SK-N-SH (cell line): Measurements from ENCODE around the gene TTC6. TPM values are rescaled to one million over a fixed set of nuclear protein-coding genes. Genes with fewer than 3 reads are reported as not detected.

Experiments used
- CTCF ChIA-PET: fragments of 300-600, 350-600 bp; formaldehyde crosslinking; extraction: SDS; loops from one replicate; lab custom pipeline; 2021; lab: Yijun Ruan, JAX
- POLR2A ChIA-PET: fragments of 350-600 bp; sonication (Branson Sonifier 250); formaldehyde crosslinking; extraction: SDS; loops from one replicate; lab custom pipeline; 2020; ENCODE audit warnings: antibody characterized with exemption, inconsistent platforms; lab: Yijun Ruan, JAX
- DNase-seq: peaks from one replicate; pipeline ENCODE4 v3.0.0; 2012
- H2AFZ ChIP-seq: fragments of 200-600 bp; sonication (generic); 2 replicates; pipeline ENCODE4 v1.8.1; 2016; ENCODE audit warnings: antibody characterized with exemption, mild to moderate bottlenecking, low read depth
- H3F3A ChIP-seq: fragments of 200-600 bp; sonication (generic); replicated peaks from 2 replicates; pipeline ENCODE3; 2016; ENCODE audit warnings: antibody characterized with exemption, mild to moderate bottlenecking; ENCODE audit not compliant: insufficient read depth
- H3K27ac ChIP-seq, 2 experiments: fragments of 200-500 bp in 1 of 2; fragments of 200-600 bp in 1 of 2; sonication (Bioruptor generic) in 1 of 2; sonication (generic), shearing (Covaris generic) in 1 of 2; 2 replicates each; pipeline versions ENCODE4 v1.5.1 to v1.6.1; 2014 to 2016; ENCODE audit warnings: low read depth in 2 of 2, inconsistent platforms in 1 of 2, low read length in 1 of 2, mild to moderate bottlenecking in 1 of 2, mixed read lengths in 1 of 2
- H3K27me3 ChIP-seq: fragments of 200-600 bp; sonication (generic), shearing (Covaris generic); 2 replicates; pipeline ENCODE4 v1.6.1; 2016; ENCODE audit warnings: mixed run types; ENCODE audit not compliant: insufficient read depth
- H3K36me3 ChIP-seq, 2 experiments: fragments of 200-500 bp in 1 of 2; fragments of 200-600 bp in 1 of 2; sonication (Bioruptor generic) in 1 of 2; sonication (generic) in 1 of 2; replicated peaks in 1 of 2; 2 replicates each; pipeline versions ENCODE3 to v1.5.1; 2014 to 2016; ENCODE audit warnings: low read length in 1 of 2, mild to moderate bottlenecking in 1 of 2; ENCODE audit not compliant: insufficient read depth in 2 of 2, control insufficient read depth in 1 of 2
- H3K4me1 ChIP-seq, 2 experiments: fragments of 200-500 bp in 1 of 2; fragments of 200-600 bp in 1 of 2; sonication (Bioruptor generic) in 1 of 2; sonication (generic), shearing (Covaris generic) in 1 of 2; 2 replicates each; pipeline versions ENCODE4 v1.5.1 to v1.6.1; 2014 to 2016; ENCODE audit warnings: low read depth in 1 of 2, low read length in 1 of 2, mixed run types in 1 of 2; ENCODE audit not compliant: insufficient read depth in 2 of 2, control insufficient read depth in 1 of 2
- H3K4me2 ChIP-seq: fragments of 200-600 bp; sonication (generic), shearing (Covaris generic); 2 replicates; pipeline ENCODE4 v1.6.1; 2017; ENCODE audit warnings: mixed run types
- H3K4me3 ChIP-seq, 2 experiments: fragments of 200-500 bp in 1 of 2; fragments of 200-600 bp in 1 of 2; sonication (Bioruptor generic) in 1 of 2; sonication (generic), shearing (Covaris generic) in 1 of 2; 2 replicates each; pipeline versions ENCODE4 v1.5.1 to v1.8.1; 2014 to 2016; ENCODE audit warnings: low read depth in 2 of 2, inconsistent platforms in 1 of 2, low read length in 1 of 2, mild to moderate bottlenecking in 1 of 2, mixed read lengths in 1 of 2, moderate library complexity in 1 of 2
- H3K79me2 ChIP-seq: fragments of 200-600 bp; sonication (generic); 2 replicates; pipeline ENCODE4 v1.8.1; 2017; ENCODE audit warnings: mild to moderate bottlenecking; ENCODE audit not compliant: insufficient read depth
- H3K9ac ChIP-seq: fragments of 200-600 bp; sonication (generic); 2 replicates; pipeline ENCODE4 v1.6.1; 2017; ENCODE audit warnings: mixed run types
- H3K9me2 ChIP-seq: fragments of 200-600 bp; sonication (generic); 2 replicates; pipeline ENCODE4 v1.6.1; 2017; ENCODE audit warnings: mixed run types
- H3K9me3 ChIP-seq: fragments of 200-600 bp; sonication (generic); 2 replicates; pipeline ENCODE4 v1.6.1; 2017; ENCODE audit warnings: mixed run types, mild to moderate bottlenecking, moderate library complexity
- H4K20me1 ChIP-seq: fragments of 200-600 bp; sonication (generic); 2 replicates; pipeline ENCODE4 v1.6.1; 2017; ENCODE audit warnings: mild to moderate bottlenecking, mixed run types; ENCODE audit not compliant: insufficient read depth
- CHD2 ChIP-seq: fragments of 150-350 bp; IDR thresholded peaks from 2 replicates; pipeline ENCODE4 v1.6.1; 2018; ENCODE audit warnings: low read length; ENCODE audit not compliant: partially characterized antibody
- CTCF ChIP-seq: fragments of 200-600 bp; sonication (generic); IDR thresholded peaks from 2 replicates; pipeline ENCODE4 v1.6.1; 2017; ENCODE audit warnings: antibody characterized with exemption, mild to moderate bottlenecking, moderate library complexity
- ELF1 ChIP-seq: IDR thresholded peaks from 2 replicates; pipeline ENCODE4 v1.4.0; 2012
- EP300 ChIP-seq, 2 experiments: IDR thresholded peaks; 2 replicates each; pipeline versions ENCODE4 v1.4.0 to v1.6.1; 2012; ENCODE audit warnings: borderline replicate concordance in 1 of 2, low read depth in 1 of 2, low read length in 1 of 2
- FOSL2 ChIP-seq: IDR thresholded peaks from 2 replicates; pipeline ENCODE4 v1.4.0; 2012; ENCODE audit warnings: low read depth, mild to moderate bottlenecking, moderate library complexity, borderline replicate concordance
- GATA2 ChIP-seq: sonication (generic); formaldehyde crosslinking; IDR thresholded peaks from 2 replicates; pipeline ENCODE4 v1.5.0; 2020; ENCODE audit warnings: mild to moderate bottlenecking, missing genetic modification reagents
- NFIC ChIP-seq: IDR thresholded peaks from 2 replicates; pipeline ENCODE4 v1.4.0; 2012; ENCODE audit warnings: borderline replicate concordance
- NRF1 ChIP-seq: IDR thresholded peaks from 2 replicates; pipeline ENCODE4 v1.6.1; 2012; ENCODE audit warnings: low read depth, mild to moderate bottlenecking, low read length
- POLR2AphosphoS5 ChIP-seq: IDR thresholded peaks from 2 replicates; pipeline ENCODE4 v1.6.1; 2012; ENCODE audit warnings: low read depth, low read length
- RCOR1 ChIP-seq: fragments of 150-350 bp; IDR thresholded peaks from 2 replicates; pipeline ENCODE4 v1.6.1; 2017; ENCODE audit warnings: antibody characterized with exemption, low read length
- REST ChIP-seq: IDR thresholded peaks from 2 replicates; pipeline ENCODE4 v1.6.1; 2012; ENCODE audit warnings: mild to moderate bottlenecking, low read depth, low read length, moderate library complexity
- RXRA ChIP-seq: IDR thresholded peaks from 2 replicates; pipeline ENCODE4 v1.4.0; 2012; ENCODE audit warnings: low read depth, mild to moderate bottlenecking, borderline replicate concordance
- SIN3A ChIP-seq: IDR thresholded peaks from 2 replicates; pipeline ENCODE4 v1.6.1; 2012; ENCODE audit warnings: low read depth, mild to moderate bottlenecking, low read length, moderate library complexity, borderline replicate concordance
- SMC3 ChIP-seq: IDR thresholded peaks from 2 replicates; pipeline ENCODE4 v1.6.1; 2012; ENCODE audit warnings: low read depth, low read length, improper control_type of control experiment
- TAF1 ChIP-seq: IDR thresholded peaks from 2 replicates; pipeline ENCODE4 v1.6.1; 2012; ENCODE audit warnings: low read depth, mild to moderate bottlenecking, low read length, moderate library complexity, borderline replicate concordance
- TEAD4 ChIP-seq: IDR thresholded peaks from 2 replicates; pipeline ENCODE4 v1.4.0; 2012; ENCODE audit warnings: mild to moderate bottlenecking, borderline replicate concordance; ENCODE audit not compliant: insufficient read depth
- WGBS: methylation state at CpG from one replicate; pipeline ENCODE4 v1.1.6; 2017; ENCODE audit warnings: low lambda C conversion rate; 5-methylcytosine and 5-hydroxymethylcytosine counted together
- polyA plus RNA-seq, 3 experiments: library from polyadenylated mRNA; depleted of rRNA; stranded (reverse); fragments of >200 nt; gene quantifications; 2 replicates each; pipeline ENCODE4 v1.2.3, GENCODE V29; 2012

TTC6 gene
- polyA plus RNA-seq, 1 of the 3 experiments (the other 2 are of a cell fraction): not detected

- no peak for TF ChIP-seq SIN3A
Observed at GRCh38 chr14:37565550-37565949, 29.9 kb upstream of the TTC6 start (continued).

GRCh38 chr14:37566811-37567371 lies 28.5 kb upstream of the TTC6 start:
- ChIA-PET CTCF (no interaction called here), POLR2A (no interaction called here)
- no peaks in the 10 kb centered on the region for H3F3A ChIP-seq
- no peak overlapping the region for H3K9ac ChIP-seq
- H2AFZ ChIP-seq: no peak overlapping the region
- no peak overlapping the region for H3K4me3 ChIP-seq
- H3K4me2 ChIP-seq: no peak overlapping the region
- H3K27ac ChIP-seq: no peak overlapping the region
- no peaks in the 10 kb centered on the region for H3K4me1 ChIP-seq
- H3K27me3 ChIP-seq: no peaks in the 10 kb centered on the region
- H3K9me2 ChIP-seq: no peaks in the 10 kb centered on the region
- no peaks in the 10 kb centered on the region for H3K36me3 ChIP-seq
- no peaks in the 10 kb centered on the region for H4K20me1 ChIP-seq
- 0% methylated on average over 3 of the region's 3 CpGs for WGBS
- TF ChIP-seq SIN3A: no peak
- TF ChIP-seq RXRA: no peak
- TF ChIP-seq NRF1: no peak
- no peak for TF ChIP-seq GATA2 (CRISPR knock-in tag)
- TF ChIP-seq ELF1: no peak
- TF ChIP-seq CHD2: no peak
- TF ChIP-seq CTCF: no peak
- no peak for TF ChIP-seq SMC3
- TF ChIP-seq TEAD4: no peak
- TF ChIP-seq REST: no peak
- TF ChIP-seq POLR2AphosphoS5: no peak
- H3K9me3 ChIP-seq: no peaks in the 10 kb centered on the region
- H3K79me2 ChIP-seq: no peaks in the 10 kb centered on the region
- no peak for DNase-seq

- CTCF ChIA-PET: no interaction called here
- no peaks in the 10 kb centered on the region for H3K27me3 ChIP-seq
- no peaks in the 10 kb centered on the region for H3K9me2 ChIP-seq
- TF ChIP-seq RCOR1 (no peak), REST (no peak), EP300 (IDR thresholded peaks at IDR 0.05; ENCODE audit: borderline replicate concordance in 1 of 2, low read depth in 1 of 2, low read length in 1 of 2) (no peak), CHD2 (no peak), FOSL2 (no peak), NFIC (no peak), RXRA (no peak), TAF1 (no peak), TEAD4 (no peak)
- TF ChIP-seq, all 33 proteins: peak for 0
- H3K4me1 ChIP-seq: no peaks in the 10 kb centered on the region
- H3K4me2 ChIP-seq: no peak overlapping the region
- no peak for DNase-seq
- no peaks in the 10 kb centered on the region for H3F3A ChIP-seq
- WGBS: 17% methylated on average over 7 of the region's 7 CpGs
- H3K27ac ChIP-seq: no peak overlapping the region
- no peak overlapping the region for H3K4me3 ChIP-seq
- no peaks in the 10 kb centered on the region for H4K20me1 ChIP-seq
- POLR2A ChIA-PET: no interaction called here
- no peaks in the 10 kb centered on the region for H3K36me3 ChIP-seq
- H3K9me3 ChIP-seq: no peaks in the 10 kb centered on the region
- H3K79me2 ChIP-seq: no peaks in the 10 kb centered on the region
- no peak overlapping the region for H3K9ac ChIP-seq
- H2AFZ ChIP-seq: no peak overlapping the region
Observed at GRCh38 chr14:37569729-37570128, 25.7 kb upstream of the TTC6 start.
